ENCODE results near the gene RSAD1.

Gene RSAD1

GRCh38 chr17:50522766-50523165 is 44.1 kb downstream of the RSAD1 start:
- DNase-seq: no peak

GRCh38 chr17:50523208-50523607 is 44.5 kb downstream of the RSAD1 start:
- DNase-seq: no peak

GRCh38 chr17:50524838-50525237 is 46.2 kb downstream of the RSAD1 start:
- no peak for DNase-seq

- DNase-seq: no peak
Observed at GRCh38 chr17:50527155-50527762, 48.6 kb downstream of the RSAD1 start.

GRCh38 chr17:50527949-50528474 is 49.4 kb downstream of the RSAD1 start:
- no peak for DNase-seq

GRCh38 chr17:50529849-50530248 is 51.2 kb downstream of the RSAD1 start:
- no peak for DNase-seq

GRCh38 chr17:50531428-50532025 is 52.9 kb downstream of the RSAD1 start:
- no peak for DNase-seq

GRCh38 chr17:50532452-50533024 is 53.9 kb downstream of the RSAD1 start, which contains the start of gene EPN3:
Gene EPN3 (plus strand): TSS chr17:50532735. CDS start chr17:50536557, 3,822 bp downstream.
- no peak for DNase-seq

- DNase-seq: no peak
Observed at GRCh38 chr17:50533185-50533584, 54.5 kb downstream of the RSAD1 start.

GRCh38 chr17:50533720-50534148 is 55.1 kb downstream of the RSAD1 start:
- DNase-seq: no peak

GRCh38 chr17:50534222-50534978 is 55.7 kb downstream of the RSAD1 start:
- DNase-seq: peak in 1 of 2 donors; percentile 48

- DNase-seq: no peak
Observed at GRCh38 chr17:50534979-50535326, 56.3 kb downstream of the RSAD1 start.

GRCh38 chr17:50535407-50535806 is 56.7 kb downstream of the RSAD1 start:
- DNase-seq: no peak

All from stimulated activated CD4-positive, alpha-beta T cell treated with anti-CD3 and anti-CD28 coated beads, Interleukin-2, amount 100 ng/mL, for 24 hours (primary cell).